ENCODE data around the gene EBP. TPM values are rescaled to one million over a fixed set of nuclear protein-coding genes. Genes with fewer than 3 reads are reported as not detected.
"Not testable (repeated sequence)": the region's sequence is repeated elsewhere in the genome, so short reads cannot be mapped to it uniquely, and the experiment has no call there.

The EBP gene
- total RNA-seq, 1 donor from 2014 or later, result 55.2 TPM

DNA sequence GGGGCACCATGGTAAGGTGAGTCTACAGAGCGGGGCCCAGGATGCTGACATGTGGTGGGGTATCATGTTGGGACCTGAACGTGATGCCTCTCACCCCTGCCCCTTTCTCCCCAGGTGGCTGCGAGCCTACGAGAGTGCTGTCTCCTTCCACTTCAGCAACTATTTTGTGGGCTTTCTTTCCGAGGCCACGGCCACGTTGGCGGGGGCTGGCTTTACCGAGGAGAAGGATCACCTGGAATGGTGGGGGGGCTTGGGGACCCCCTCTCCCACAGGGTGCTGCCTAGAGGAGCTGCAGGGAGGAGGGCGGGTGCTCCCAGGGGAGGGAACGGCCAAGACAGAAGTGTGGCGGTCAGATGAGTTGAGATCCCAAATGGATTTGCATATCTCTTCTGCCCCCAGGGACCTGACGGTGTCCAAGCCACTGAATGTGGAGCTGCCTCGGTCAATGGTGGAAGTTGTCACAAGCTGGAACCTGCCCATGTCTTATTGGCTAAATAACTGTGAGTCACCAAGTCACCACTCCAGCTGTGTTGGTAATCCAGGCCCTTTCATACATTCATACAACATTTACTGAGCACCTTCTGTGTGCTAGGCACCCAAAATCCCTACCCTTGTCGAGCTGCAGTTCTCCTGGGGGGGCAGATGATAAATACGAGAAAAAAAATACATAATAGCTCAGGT lies 7.3 kb upstream of the EBP start:
- Histone ChIP-seq H3K4me1 (no peaks in the 10 kb centered on the region), H3K9me3 (no peaks in the 10 kb centered on the region), H3K36me3 (no peaks in the 10 kb centered on the region), H3K27ac (no peak overlapping the region), H3K27me3 (no peaks in the 10 kb centered on the region), H3K4me3 (no peak overlapping the region)
- DNase-seq (ENCODE audit: extremely low spot score in 2 of 2), result no peak
- TF ChIP-seq, protein P1, sequence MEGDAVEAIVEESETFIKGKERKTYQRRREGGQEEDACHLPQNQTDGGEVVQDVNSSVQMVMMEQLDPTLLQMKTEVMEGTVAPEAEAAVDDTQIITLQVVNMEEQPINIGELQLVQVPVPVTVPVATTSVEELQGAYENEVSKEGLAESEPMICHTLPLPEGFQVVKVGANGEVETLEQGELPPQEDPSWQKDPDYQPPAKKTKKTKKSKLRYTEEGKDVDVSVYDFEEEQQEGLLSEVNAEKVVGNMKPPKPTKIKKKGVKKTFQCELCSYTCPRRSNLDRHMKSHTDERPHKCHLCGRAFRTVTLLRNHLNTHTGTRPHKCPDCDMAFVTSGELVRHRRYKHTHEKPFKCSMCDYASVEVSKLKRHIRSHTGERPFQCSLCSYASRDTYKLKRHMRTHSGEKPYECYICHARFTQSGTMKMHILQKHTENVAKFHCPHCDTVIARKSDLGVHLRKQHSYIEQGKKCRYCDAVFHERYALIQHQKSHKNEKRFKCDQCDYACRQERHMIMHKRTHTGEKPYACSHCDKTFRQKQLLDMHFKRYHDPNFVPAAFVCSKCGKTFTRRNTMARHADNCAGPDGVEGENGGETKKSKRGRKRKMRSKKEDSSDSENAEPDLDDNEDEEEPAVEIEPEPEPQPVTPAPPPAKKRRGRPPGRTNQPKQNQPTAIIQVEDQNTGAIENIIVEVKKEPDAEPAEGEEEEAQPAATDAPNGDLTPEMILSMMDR (IDR thresholded peaks at IDR 0.05), result no peak
- TF ChIP-seq POLR2AphosphoS5 (IDR thresholded peaks at IDR 0.05; ENCODE audit: insufficient read depth in 1 of 2, low read depth in 1 of 2), result no peak
- no peak for TF ChIP-seq POLR2A (IDR thresholded peaks at IDR 0.05)
- intact Hi-C loops (cut with DNase I), result no loop called here

DNA sequence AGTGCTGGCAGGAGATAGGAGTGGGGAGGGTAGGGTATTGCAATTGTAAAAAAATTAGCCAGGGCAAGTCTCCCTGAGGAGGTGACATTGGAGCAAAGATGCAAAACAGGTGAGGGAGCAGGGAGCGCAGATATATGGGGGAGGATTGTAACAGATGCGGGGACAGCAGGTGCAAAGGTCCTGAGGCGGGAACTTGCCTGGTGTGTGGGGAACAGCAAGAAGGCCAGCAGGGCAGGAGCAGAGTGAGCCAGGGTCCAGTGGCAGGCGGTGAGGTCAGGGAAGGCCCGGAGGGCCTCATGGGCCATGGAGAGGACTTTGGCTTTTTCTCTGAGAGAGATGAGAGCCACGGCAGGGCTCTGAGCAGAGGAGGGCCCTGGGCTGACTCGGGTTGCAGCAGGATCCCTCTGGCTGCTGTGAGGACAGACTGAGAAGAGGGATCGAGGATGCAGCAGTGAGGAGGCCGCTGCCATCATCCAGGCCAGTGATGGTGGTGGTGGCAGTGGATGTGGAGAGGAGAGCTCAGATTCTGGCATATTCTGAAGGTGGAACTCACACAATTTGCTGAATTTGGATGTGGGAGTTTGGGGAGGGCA lies 6.6 kb upstream of the EBP start:
- intact Hi-C loops (cut with DNase I), result no loop called here

GRCh38 chrX:48515842-48516241 lies 5.8 kb upstream of the EBP start:
- no peak for DNase-seq (ENCODE audit: extremely low spot score in 2 of 2)
- intact Hi-C loops (cut with DNase I), result no loop called here
- Histone ChIP-seq H3K4me3 (no peak overlapping the region), H3K9me3 (no peaks in the 10 kb centered on the region), H3K36me3 (no peaks in the 10 kb centered on the region), H3K4me1 (no peaks in the 10 kb centered on the region), H3K27me3 (no peaks in the 10 kb centered on the region), H3K27ac (no peak overlapping the region)
- TF ChIP-seq POLR2AphosphoS5 (IDR thresholded peaks at IDR 0.05; ENCODE audit: insufficient read depth in 1 of 2, low read depth in 1 of 2), result no peak
- TF ChIP-seq, protein P1 (IDR thresholded peaks at IDR 0.05), result no peak
- no peak for TF ChIP-seq POLR2A (IDR thresholded peaks at IDR 0.05)

More for the DNA sequence above, 6.6 kb upstream of the EBP start:
- Histone ChIP-seq H3K4me3 (no peak overlapping the region), H3K4me1 (no peaks in the 10 kb centered on the region), H3K27ac (no peak overlapping the region), H3K9me3 (no peaks in the 10 kb centered on the region), H3K36me3 (no peaks in the 10 kb centered on the region), H3K27me3 (no peaks in the 10 kb centered on the region)
- no peak for DNase-seq (ENCODE audit: extremely low spot score in 2 of 2)
- TF ChIP-seq POLR2A (IDR thresholded peaks at IDR 0.05) (no peak), POLR2AphosphoS5 (IDR thresholded peaks at IDR 0.05; ENCODE audit: insufficient read depth in 1 of 2, low read depth in 1 of 2) (no peak)
- TF ChIP-seq, protein P1 (IDR thresholded peaks at IDR 0.05), result no peak

GRCh38 chrX:48516285-48516684 lies 5.3 kb upstream of the EBP start:
- no peak for DNase-seq (ENCODE audit: extremely low spot score in 2 of 2)
- TF ChIP-seq, protein P1 (IDR thresholded peaks at IDR 0.05), result no peak
- no peak for TF ChIP-seq POLR2A (IDR thresholded peaks at IDR 0.05)
- TF ChIP-seq POLR2AphosphoS5 (IDR thresholded peaks at IDR 0.05; ENCODE audit: insufficient read depth in 1 of 2, low read depth in 1 of 2), result no peak
- Histone ChIP-seq H3K9me3 (no peaks in the 10 kb centered on the region), H3K27me3 (no peaks in the 10 kb centered on the region), H3K4me1 (no peaks in the 10 kb centered on the region), H3K4me3 (no peak overlapping the region), H3K36me3 (no peaks in the 10 kb centered on the region), H3K27ac (no peak overlapping the region)
- intact Hi-C loops (cut with DNase I), result no loop called here

- no peaks in the 10 kb centered on the region for H3K36me3 ChIP-seq
- intact Hi-C loops (cut with DNase I), result no loop called here
- no peak overlapping the region for H3K27ac ChIP-seq
- H3K9me3 ChIP-seq, result no peaks in the 10 kb centered on the region
- no peaks in the 10 kb centered on the region for H3K4me1 ChIP-seq
- TF ChIP-seq POLR2AphosphoS5 (IDR thresholded peaks at IDR 0.05; ENCODE audit: insufficient read depth in 1 of 2, low read depth in 1 of 2) (no peak), POLR2A (IDR thresholded peaks at IDR 0.05) (no peak)
- TF ChIP-seq, protein P1 (IDR thresholded peaks at IDR 0.05), result no peak
- no peak overlapping the region for H3K4me3 ChIP-seq
- DNase-seq (ENCODE audit: extremely low spot score in 2 of 2), result no peak
- no peaks in the 10 kb centered on the region for H3K27me3 ChIP-seq
These were observed 4.6 kb upstream of the EBP start for GRCh38 chrX:48516987-48517386.

GRCh38 chrX:48519481-48519880 lies 2.1 kb upstream of the EBP start:
- H3K27ac ChIP-seq; H3K4me3 ChIP-seq; intact Hi-C loops (cut with DNase I); H3K9me3 ChIP-seq; H3K27me3 ChIP-seq; H3K36me3 ChIP-seq; H3K4me1 ChIP-seq; DNase-seq (ENCODE audit: extremely low spot score in 2 of 2): not testable (repeated sequence)
